ENCODE results near the gene AGPAT4.
A peak's percentile ranks its signal among the peaks of the same experiment; 100 is the strongest.

Gene AGPAT4

DNA sequence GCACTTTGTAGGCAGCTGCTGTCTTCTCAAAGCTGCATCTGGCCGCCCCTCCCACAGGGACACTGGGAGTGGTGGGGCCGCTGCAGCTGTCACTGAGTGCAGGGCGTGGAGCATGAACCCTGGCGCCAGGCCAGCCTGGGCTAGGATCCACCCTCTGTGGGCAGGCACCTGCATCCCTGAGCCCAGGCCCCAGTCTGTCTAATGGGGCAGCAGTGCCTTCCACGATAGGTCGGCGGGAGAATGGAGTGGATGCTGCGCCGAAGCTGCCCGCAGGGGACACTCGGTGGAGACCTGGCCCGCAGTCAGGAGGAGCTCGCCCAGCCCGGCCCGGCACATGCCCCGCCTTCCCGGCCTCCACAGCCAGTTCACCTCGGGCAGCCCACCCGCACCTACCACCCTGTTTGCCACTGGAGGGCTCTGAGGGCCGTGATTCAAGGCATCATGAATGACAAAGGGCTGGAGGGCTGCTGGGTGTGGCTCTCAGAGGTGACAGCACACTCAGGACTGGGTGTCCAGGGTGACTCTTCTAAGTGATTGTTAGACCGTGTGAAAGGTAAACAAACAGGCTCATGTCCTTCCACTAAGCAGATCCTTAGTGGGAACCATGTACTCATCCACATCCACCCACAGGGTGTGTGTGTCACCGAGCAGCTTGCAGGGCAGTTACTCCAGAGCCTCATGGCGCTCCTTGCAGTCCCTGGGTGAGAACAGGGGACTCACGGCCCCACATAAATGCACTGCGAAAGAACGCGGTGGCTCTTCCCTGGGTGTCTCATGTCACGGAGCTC lies 133.9 kb downstream of the AGPAT4 start:
- H3K36me3 ChIP-seq (replicated peaks) = peaks cover 4% of the 10 kb centered on the region
- no peaks in the 10 kb centered on the region for H3K27me3 ChIP-seq (replicated peaks)
- in situ Hi-C loops (cut with HindIII; ENCODE audit: low pct_ligation_motif_present, low sequenced_read_pairs) = no loop called here
- DNase-seq = no peak
- no peak overlapping the region for H3K27ac ChIP-seq
- no peak overlapping the region for H3K4me3 ChIP-seq (ENCODE audit: low read depth, low read length)
- TF ChIP-seq, protein P1, sequence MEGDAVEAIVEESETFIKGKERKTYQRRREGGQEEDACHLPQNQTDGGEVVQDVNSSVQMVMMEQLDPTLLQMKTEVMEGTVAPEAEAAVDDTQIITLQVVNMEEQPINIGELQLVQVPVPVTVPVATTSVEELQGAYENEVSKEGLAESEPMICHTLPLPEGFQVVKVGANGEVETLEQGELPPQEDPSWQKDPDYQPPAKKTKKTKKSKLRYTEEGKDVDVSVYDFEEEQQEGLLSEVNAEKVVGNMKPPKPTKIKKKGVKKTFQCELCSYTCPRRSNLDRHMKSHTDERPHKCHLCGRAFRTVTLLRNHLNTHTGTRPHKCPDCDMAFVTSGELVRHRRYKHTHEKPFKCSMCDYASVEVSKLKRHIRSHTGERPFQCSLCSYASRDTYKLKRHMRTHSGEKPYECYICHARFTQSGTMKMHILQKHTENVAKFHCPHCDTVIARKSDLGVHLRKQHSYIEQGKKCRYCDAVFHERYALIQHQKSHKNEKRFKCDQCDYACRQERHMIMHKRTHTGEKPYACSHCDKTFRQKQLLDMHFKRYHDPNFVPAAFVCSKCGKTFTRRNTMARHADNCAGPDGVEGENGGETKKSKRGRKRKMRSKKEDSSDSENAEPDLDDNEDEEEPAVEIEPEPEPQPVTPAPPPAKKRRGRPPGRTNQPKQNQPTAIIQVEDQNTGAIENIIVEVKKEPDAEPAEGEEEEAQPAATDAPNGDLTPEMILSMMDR (IDR thresholded peaks at IDR 0.05; ENCODE audit: low read depth, low read length, missing control alignments) = no peak

DNA sequence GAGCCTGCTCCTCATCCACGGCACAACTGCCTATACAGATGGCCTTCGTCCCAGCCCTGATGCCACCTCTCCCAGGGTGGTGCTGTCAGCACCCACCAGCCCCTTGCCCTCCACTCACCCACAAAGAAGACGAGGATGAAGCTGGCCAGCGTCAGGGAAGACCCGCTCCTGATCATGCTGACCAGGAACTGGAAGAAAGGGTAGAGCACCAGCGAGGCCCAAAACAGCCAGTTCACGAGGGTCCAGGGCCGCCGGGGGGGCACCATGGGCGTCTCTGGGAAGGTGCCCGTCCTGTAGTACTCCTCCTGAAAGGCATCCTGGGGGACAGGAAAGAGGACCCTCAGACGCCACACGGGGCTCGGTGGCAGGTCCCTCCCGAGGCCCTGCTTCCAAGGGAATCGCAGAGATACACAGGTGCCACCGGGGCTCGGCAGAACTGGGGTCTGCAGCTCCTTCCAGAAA lies 134.5 kb downstream of the AGPAT4 start:
- DNase-seq = no peak
- no peaks in the 10 kb centered on the region for H3K27me3 ChIP-seq (replicated peaks)
- H3K27ac ChIP-seq = no peak overlapping the region
- in situ Hi-C loops (cut with HindIII; ENCODE audit: low pct_ligation_motif_present, low sequenced_read_pairs) = no loop called here
- no peak overlapping the region for H3K4me3 ChIP-seq (ENCODE audit: low read depth, low read length)
- TF ChIP-seq, protein P1 (IDR thresholded peaks at IDR 0.05; ENCODE audit: low read depth, low read length, missing control alignments) = no peak
- peaks cover 4% of the 10 kb centered on the region for H3K36me3 ChIP-seq (replicated peaks)

DNA sequence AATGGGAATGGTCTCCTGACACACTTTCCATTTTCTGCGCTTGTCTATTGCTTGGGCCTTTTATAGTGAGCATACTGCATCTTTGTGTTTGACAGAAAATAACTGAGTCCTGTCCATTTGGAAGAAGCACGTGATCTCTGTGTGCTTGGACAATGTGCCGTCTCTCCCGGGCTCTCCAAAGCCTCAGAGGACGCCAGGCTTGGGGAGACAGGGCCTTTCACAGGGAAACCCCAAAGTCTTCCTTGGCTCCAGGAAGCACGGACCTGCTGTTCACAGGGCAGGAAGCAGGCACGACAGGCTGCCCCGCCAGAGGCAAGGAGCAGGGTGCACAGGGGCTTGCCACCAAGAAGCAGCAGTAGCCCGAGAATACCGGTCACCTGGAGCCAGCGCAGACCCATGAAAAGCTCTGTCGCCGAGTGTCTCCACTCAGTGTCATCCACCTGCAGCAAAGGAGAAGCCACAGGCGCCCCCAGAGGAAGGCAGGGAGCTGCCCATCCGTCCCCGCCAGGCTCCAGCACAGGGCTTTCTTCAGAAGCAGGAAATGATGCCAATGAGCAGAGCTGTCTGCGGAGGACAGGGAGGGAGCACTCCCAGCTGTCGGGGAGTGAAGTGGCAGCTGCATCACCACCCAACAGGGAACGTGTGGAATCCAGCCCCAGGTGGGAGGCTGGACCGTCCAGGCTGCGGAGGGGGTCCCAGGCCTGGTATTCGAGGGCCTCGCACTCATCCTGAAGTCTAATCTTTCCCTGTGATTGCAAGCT lies 135.1 kb downstream of the AGPAT4 start:
- no peak overlapping the region for H3K4me3 ChIP-seq (ENCODE audit: low read depth, low read length)
- H3K36me3 ChIP-seq (replicated peaks) = peaks cover 4% of the 10 kb centered on the region
- no peaks in the 10 kb centered on the region for H3K27me3 ChIP-seq (replicated peaks)
- H3K27ac ChIP-seq = no peak overlapping the region
- in situ Hi-C loops (cut with HindIII; ENCODE audit: low pct_ligation_motif_present, low sequenced_read_pairs) = no loop called here
- TF ChIP-seq, protein P1 (IDR thresholded peaks at IDR 0.05; ENCODE audit: low read depth, low read length, missing control alignments) = no peak
- no peak for DNase-seq

DNA sequence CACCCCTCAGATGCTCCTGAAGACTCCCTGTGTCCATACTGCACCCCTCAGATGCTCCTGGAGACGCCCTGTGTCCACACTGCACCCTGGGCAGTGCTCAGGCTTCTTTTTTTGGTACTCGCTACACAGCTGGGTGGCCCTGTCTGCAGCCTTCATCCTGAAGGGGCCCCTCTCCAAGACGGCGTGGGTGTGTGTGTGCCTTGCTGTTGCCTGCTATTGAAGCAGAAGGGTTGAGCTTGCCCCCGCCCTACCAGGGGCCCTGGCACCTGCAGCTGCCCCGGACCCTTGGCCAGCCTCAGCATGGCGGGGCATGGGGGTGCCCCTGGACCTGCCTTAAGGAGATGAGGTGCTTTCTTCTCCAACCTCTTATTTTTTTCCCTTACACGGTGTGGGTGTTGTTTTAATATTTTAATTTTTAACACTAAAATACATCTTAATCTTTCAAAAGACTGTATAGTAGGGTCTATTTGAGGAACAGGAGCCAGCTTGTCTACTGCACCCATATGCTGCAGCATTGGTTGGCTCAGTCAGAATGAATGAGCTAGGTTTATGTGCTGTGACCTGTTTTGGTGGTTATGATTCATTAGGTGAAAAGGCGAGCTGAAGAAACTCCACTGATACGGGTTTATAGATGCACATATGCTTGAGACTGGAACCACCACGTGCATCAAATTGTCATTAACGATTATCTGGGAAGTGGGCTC lies 135.9 kb downstream of the AGPAT4 start:
- Histone ChIP-seq H3K4me3 (ENCODE audit: low read depth, low read length) (no peak overlapping the region), H3K36me3 (replicated peaks) (peaks cover 4% of the 10 kb centered on the region), H3K27ac (no peak overlapping the region), H3K27me3 (replicated peaks) (no peaks in the 10 kb centered on the region)
- DNase-seq = no peak
- TF ChIP-seq, protein P1 (IDR thresholded peaks at IDR 0.05; ENCODE audit: low read depth, low read length, missing control alignments) = no peak
- in situ Hi-C loops (cut with HindIII; ENCODE audit: low pct_ligation_motif_present, low sequenced_read_pairs) = no loop called here

DNA sequence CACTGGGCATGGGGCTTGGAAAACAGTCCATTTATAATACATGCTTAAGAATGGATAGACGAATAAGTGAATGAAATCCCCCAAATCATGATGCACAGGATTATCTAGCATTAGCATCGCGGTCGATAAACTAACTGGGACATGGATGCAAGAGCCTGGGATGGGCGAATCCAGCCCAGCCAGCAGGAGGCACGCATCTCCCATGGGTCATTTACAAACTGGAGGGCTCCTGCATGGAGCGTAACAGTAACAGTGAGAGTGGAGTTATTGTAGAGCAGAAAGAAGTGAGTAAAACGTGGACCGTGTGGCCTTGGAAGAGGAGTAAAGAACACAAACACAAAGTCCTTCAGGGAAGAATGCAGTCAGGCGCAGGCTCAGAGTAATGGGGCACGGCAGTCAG lies 136.5 kb downstream of the AGPAT4 start:
- H3K4me3 ChIP-seq (ENCODE audit: low read depth, low read length) = no peak overlapping the region
- peaks cover 4% of the 10 kb centered on the region for H3K36me3 ChIP-seq (replicated peaks)
- H3K27ac ChIP-seq = no peak overlapping the region
- no peak for DNase-seq
- TF ChIP-seq, protein P1 (IDR thresholded peaks at IDR 0.05; ENCODE audit: low read depth, low read length, missing control alignments) = peak; percentile 13
- in situ Hi-C loops (cut with HindIII; ENCODE audit: low pct_ligation_motif_present, low sequenced_read_pairs) = no loop called here
- H3K27me3 ChIP-seq (replicated peaks) = no peaks in the 10 kb centered on the region
